NCI-H1694 (cell line): ENCODE data around the gene PHACTR3.

Experiments
- DNase-seq: peaks from one replicate; lab custom pipeline; 2025; lab: John Stamatoyannopoulos, UW

PHACTR3 gene

GRCh38 chr20:59622496-59622895, 18.2 kb downstream of the PHACTR3 start:
- DNase-seq, result no peak

- no peak for DNase-seq
Observed at GRCh38 chr20:59623133-59623532, 18.8 kb downstream of the PHACTR3 start.

- DNase-seq, result no peak
Observed at GRCh38 chr20:59623583-59623982, 19.2 kb downstream of the PHACTR3 start.

GRCh38 chr20:59624401-59624800, 20.1 kb downstream of the PHACTR3 start:
- no peak for DNase-seq

- DNase-seq, result no peak
Observed at GRCh38 chr20:59625214-59625922, 21.0 kb downstream of the PHACTR3 start.

GRCh38 chr20:59627298-59627697, 23.0 kb downstream of the PHACTR3 start:
- DNase-seq, result no peak

GRCh38 chr20:59628171-59628570, 23.8 kb downstream of the PHACTR3 start:
- no peak for DNase-seq

- no peak for DNase-seq
Observed at GRCh38 chr20:59629141-59630045, 25.1 kb downstream of the PHACTR3 start.

GRCh38 chr20:59630526-59630925, 26.2 kb downstream of the PHACTR3 start:
- no peak for DNase-seq

GRCh38 chr20:59631751-59632540, 27.6 kb downstream of the PHACTR3 start:
- DNase-seq, result no peak

- no peak for DNase-seq
Observed at GRCh38 chr20:59632541-59633113, 28.3 kb downstream of the PHACTR3 start.

- DNase-seq, result no peak
Observed at GRCh38 chr20:59633656-59634251, 29.4 kb downstream of the PHACTR3 start.

- DNase-seq, result no peak
Observed at GRCh38 chr20:59634435-59635005, 30.2 kb downstream of the PHACTR3 start.

- no peak for DNase-seq
Observed at GRCh38 chr20:59636766-59637370, 32.5 kb downstream of the PHACTR3 start.

- DNase-seq, result no peak
Observed at GRCh38 chr20:59640267-59640666, 35.9 kb downstream of the PHACTR3 start.

- DNase-seq, result no peak
Observed at GRCh38 chr20:59643615-59644061, 39.3 kb downstream of the PHACTR3 start.

GRCh38 chr20:59644371-59644939, 40.1 kb downstream of the PHACTR3 start:
- DNase-seq, result no peak

- DNase-seq, result no peak
Observed at GRCh38 chr20:59645271-59645670, 40.9 kb downstream of the PHACTR3 start.

- no peak for DNase-seq
Observed at GRCh38 chr20:59645761-59646171, 41.4 kb downstream of the PHACTR3 start.

- DNase-seq, result no peak
Observed at GRCh38 chr20:59646487-59646886, 42.1 kb downstream of the PHACTR3 start.
